ENCODE data around the gene POLDIP2. TPM values are rescaled to one million over a fixed set of nuclear protein-coding genes. Genes with fewer than 3 reads are reported as not detected.

The POLDIP2 gene
- total and polyA plus RNA-seq, 10 of the 15 experiments (the other 5 are each of a cell fraction or from before 2014, with no cell fraction given) = 22.8 to 196 (median 121) TPM

DNA sequence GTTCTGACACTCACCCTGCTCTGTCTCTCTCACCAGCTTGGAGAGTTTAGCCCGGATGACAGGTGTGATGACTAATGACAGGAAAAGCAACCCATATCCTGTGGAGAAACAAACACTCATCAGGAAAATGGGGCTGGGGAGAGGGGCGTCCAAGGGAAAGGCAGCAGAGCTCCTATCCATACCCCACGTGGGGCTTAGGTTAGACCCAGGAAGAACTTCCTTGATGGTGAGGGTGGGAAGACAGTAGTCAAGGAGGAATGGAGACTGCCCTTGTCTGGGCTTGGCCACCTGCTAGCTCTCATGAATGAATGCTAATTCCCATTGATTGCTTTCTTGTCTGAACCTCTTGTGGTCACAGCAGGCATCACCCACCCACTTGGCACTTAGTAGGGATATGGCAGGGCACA lies 44.9 kb upstream of the POLDIP2 start:
- ChIA-PET SMC1A (ENCODE audit: uncharacterized antibody, unreplicated experiment) (no interaction called here), CTCF (interaction anchor here (6.2 kb wide), 1 partner anchor 14 kb away, joined by 37 read pairs; no protein-coding TSS in a partner anchor), POLR2A (no interaction called here), RAD21 (ENCODE audit: unreplicated experiment) (no interaction called here)
- no peaks in the 10 kb centered on the region for H3K27me3 ChIP-seq (replicated peaks in 1 of 2; ENCODE audit: control insufficient read depth in 2 of 2, insufficient read depth in 2 of 2, low read length in 1 of 2)
- FAIRE-seq = no peak
- DNase-seq (ENCODE audit: low read depth, low spot score) = no peak
- TF ChIP-seq GABPA (IDR thresholded peaks at IDR 0.05; ENCODE audit: low read depth) = no peak
- TF ChIP-seq MTA3 (IDR thresholded peaks at IDR 0.05; ENCODE audit: borderline replicate concordance, low read length) = no peak
- TF ChIP-seq DPF2 (IDR thresholded peaks at IDR 0.05) = no peak
- TF ChIP-seq, protein P1, sequence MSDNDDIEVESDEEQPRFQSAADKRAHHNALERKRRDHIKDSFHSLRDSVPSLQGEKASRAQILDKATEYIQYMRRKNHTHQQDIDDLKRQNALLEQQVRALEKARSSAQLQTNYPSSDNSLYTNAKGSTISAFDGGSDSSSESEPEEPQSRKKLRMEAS (IDR thresholded peaks at IDR 0.05; ENCODE audit: low read depth, low read length) = no peak
- no peak for TF ChIP-seq NFYB (IDR thresholded peaks at IDR 0.05; ENCODE audit: insufficient read depth, low read depth, low read length)
- TF ChIP-seq, protein P2, sequence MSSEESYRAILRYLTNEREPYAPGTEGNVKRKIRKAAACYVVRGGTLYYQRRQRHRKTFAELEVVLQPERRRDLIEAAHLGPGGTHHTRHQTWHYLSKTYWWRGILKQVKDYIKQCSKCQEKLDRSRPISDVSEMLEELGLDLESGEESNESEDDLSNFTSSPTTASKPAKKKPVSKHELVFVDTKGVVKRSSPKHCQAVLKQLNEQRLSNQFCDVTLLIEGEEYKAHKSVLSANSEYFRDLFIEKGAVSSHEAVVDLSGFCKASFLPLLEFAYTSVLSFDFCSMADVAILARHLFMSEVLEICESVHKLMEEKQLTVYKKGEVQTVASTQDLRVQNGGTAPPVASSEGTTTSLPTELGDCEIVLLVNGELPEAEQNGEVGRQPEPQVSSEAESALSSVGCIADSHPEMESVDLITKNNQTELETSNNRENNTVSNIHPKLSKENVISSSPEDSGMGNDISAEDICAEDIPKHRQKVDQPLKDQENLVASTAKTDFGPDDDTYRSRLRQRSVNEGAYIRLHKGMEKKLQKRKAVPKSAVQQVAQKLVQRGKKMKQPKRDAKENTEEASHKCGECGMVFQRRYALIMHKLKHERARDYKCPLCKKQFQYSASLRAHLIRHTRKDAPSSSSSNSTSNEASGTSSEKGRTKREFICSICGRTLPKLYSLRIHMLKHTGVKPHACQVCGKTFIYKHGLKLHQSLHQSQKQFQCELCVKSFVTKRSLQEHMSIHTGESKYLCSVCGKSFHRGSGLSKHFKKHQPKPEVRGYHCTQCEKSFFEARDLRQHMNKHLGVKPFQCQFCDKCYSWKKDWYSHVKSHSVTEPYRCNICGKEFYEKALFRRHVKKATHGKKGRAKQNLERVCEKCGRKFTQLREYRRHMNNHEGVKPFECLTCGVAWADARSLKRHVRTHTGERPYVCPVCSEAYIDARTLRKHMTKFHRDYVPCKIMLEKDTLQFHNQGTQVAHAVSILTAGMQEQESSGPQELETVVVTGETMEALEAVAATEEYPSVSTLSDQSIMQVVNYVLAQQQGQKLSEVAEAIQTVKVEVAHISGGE (CRISPR knock-in tag; IDR thresholded peaks at IDR 0.05) = no peak
- no peak for TF ChIP-seq HDGF (IDR thresholded peaks at IDR 0.05)
- TF ChIP-seq, protein P3, sequence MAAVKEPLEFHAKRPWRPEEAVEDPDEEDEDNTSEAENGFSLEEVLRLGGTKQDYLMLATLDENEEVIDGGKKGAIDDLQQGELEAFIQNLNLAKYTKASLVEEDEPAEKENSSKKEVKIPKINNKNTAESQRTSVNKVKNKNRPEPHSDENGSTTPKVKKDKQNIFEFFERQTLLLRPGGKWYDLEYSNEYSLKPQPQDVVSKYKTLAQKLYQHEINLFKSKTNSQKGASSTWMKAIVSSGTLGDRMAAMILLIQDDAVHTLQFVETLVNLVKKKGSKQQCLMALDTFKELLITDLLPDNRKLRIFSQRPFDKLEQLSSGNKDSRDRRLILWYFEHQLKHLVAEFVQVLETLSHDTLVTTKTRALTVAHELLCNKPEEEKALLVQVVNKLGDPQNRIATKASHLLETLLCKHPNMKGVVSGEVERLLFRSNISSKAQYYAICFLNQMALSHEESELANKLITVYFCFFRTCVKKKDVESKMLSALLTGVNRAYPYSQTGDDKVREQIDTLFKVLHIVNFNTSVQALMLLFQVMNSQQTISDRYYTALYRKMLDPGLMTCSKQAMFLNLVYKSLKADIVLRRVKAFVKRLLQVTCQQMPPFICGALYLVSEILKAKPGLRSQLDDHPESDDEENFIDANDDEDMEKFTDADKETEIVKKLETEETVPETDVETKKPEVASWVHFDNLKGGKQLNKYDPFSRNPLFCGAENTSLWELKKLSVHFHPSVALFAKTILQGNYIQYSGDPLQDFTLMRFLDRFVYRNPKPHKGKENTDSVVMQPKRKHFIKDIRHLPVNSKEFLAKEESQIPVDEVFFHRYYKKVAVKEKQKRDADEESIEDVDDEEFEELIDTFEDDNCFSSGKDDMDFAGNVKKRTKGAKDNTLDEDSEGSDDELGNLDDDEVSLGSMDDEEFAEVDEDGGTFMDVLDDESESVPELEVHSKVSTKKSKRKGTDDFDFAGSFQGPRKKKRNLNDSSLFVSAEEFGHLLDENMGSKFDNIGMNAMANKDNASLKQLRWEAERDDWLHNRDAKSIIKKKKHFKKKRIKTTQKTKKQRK (IDR thresholded peaks at IDR 0.05; ENCODE audit: low read depth, low read length) = no peak
- TF ChIP-seq EZH2 (IDR thresholded peaks at IDR 0.05; ENCODE audit: borderline replicate concordance, control insufficient read depth, low read depth, low read length) = no peak
- TF ChIP-seq TCF3 (IDR thresholded peaks at IDR 0.05; ENCODE audit: borderline replicate concordance, insufficient read depth, low read depth, low read length) = no peak
- no peak for TF ChIP-seq ZBED1 (IDR thresholded peaks at IDR 0.05; ENCODE audit: borderline replicate concordance)
- no peak overlapping the region for H3K9ac ChIP-seq (ENCODE audit: control insufficient read depth, insufficient read depth, low read length)
- 62% methylated on average over 3 of the region's 3 CpGs for WGBS (ENCODE audit: insufficient coverage, insufficient replicate concordance, low lambda C conversion rate, missing lambda C conversion rate)
- H3K4me1 ChIP-seq (ENCODE audit: control insufficient read depth, insufficient read depth, low read length) = peaks cover 3% of the 10 kb centered on the region
- no peaks in the 10 kb centered on the region for H3K79me2 ChIP-seq (ENCODE audit: control insufficient read depth, insufficient read depth, low read length)
- H4K20me1 ChIP-seq (ENCODE audit: control insufficient read depth, insufficient read depth) = no peaks in the 10 kb centered on the region
- no TSS peak for BruUV-seq (replicated peaks)
- in situ Hi-C loops (cut with MboI) = no loop called here
- ATAC-seq = no peak
- intact Hi-C loops (cut with micrococcal nuclease; ENCODE audit: unreplicated experiment) = no loop called here
- no peak overlapping the region for H3K27ac ChIP-seq (ENCODE audit: control insufficient read depth, insufficient read depth)
- H3K36me3 ChIP-seq (ENCODE audit: control insufficient read depth in 2 of 2, insufficient read depth in 2 of 2, low read length in 1 of 2) = peaks cover 0 to 1% of the 10 kb centered on the region in 2 experiments; a peak in 2 of 4 replicates
- H3K4me2 ChIP-seq (ENCODE audit: control insufficient read depth, insufficient read depth) = no peak overlapping the region
- H3K9me3 ChIP-seq (replicated peaks; ENCODE audit: control insufficient read depth, insufficient read depth, low read length) = no peaks in the 10 kb centered on the region
- no peak overlapping the region for H2AFZ ChIP-seq (ENCODE audit: control insufficient read depth, low read depth, low read length)
- no peak overlapping the region for H3K4me3 ChIP-seq

Measured in GM12878 (cell line).